Fibroblast of lung (primary cell): ENCODE data around the gene CYP4F12. TPM values are rescaled to one million over a fixed set of nuclear protein-coding genes. Genes with fewer than 3 reads are reported as not detected.

Source experiments
- DNase-seq, 2 donors: peaks; one replicate each; pipeline versions ENCODE4 v3.0.0 to v3.0.0-alpha.2; 2010; ENCODE audit warnings: low read depth in 2 of 2
- H2AFZ ChIP-seq: 2 replicates; pipeline ENCODE4 v1.5.1; 2012; ENCODE audit warnings: low read length, control low read depth, inconsistent platforms
- H3K27ac ChIP-seq: 2 replicates; pipeline ENCODE4 v1.5.1; 2011; ENCODE audit warnings: low read length, control low read depth; ENCODE audit not compliant: insufficient read depth
- H3K27me3 ChIP-seq: 2 replicates; pipeline ENCODE4 v1.5.1; 2011; ENCODE audit warnings: mild to moderate bottlenecking, low read length; ENCODE audit not compliant: control insufficient read depth, insufficient read depth
- H3K36me3 ChIP-seq: 2 replicates; pipeline ENCODE4 v1.5.1; 2011; ENCODE audit warnings: low read length; ENCODE audit not compliant: control insufficient read depth, insufficient read depth
- H3K4me1 ChIP-seq: 2 replicates; pipeline ENCODE4 v1.5.1; 2011; ENCODE audit warnings: low read length; ENCODE audit not compliant: control insufficient read depth, insufficient read depth; ENCODE audit errors: extremely low read depth
- H3K4me2 ChIP-seq: 2 replicates; pipeline ENCODE4 v1.5.1; 2011; ENCODE audit warnings: low read length, control low read depth; ENCODE audit not compliant: insufficient read depth; ENCODE audit errors: extremely low read depth
- H3K4me3 ChIP-seq, 4 experiments: fragments of 200-600 bp in 1 of 4; sonication (generic) in 1 of 4; replicated peaks in 1 of 4; 2 replicates each; pipeline ENCODE4 v1.5.1; 2011 to 2016; ENCODE audit warnings: low read length in 4 of 4, low read depth in 3 of 4, mild to moderate bottlenecking in 3 of 4, control low read depth in 2 of 4, inconsistent platforms in 1 of 4, mixed read lengths in 1 of 4; ENCODE audit not compliant: insufficient read depth in 1 of 4; ENCODE audit errors: control extremely low read depth in 1 of 4
- H3K79me2 ChIP-seq: 2 replicates; pipeline ENCODE4 v1.5.1; 2012; ENCODE audit warnings: mild to moderate bottlenecking, low read length, inconsistent platforms; ENCODE audit not compliant: control insufficient read depth, insufficient read depth
- H3K9ac ChIP-seq: 2 replicates; pipeline ENCODE4 v1.5.1; 2011; ENCODE audit warnings: mild to moderate bottlenecking, low read length, control low read depth; ENCODE audit not compliant: insufficient read depth
- H3K9me3 ChIP-seq: 2 replicates; pipeline ENCODE4 v1.5.1; 2012; ENCODE audit warnings: low read depth, low read length; ENCODE audit not compliant: control insufficient read depth, insufficient read depth
- H4K20me1 ChIP-seq: 2 replicates; pipeline ENCODE4 v1.5.1; 2011; ENCODE audit warnings: low read length; ENCODE audit not compliant: control insufficient read depth, insufficient read depth; ENCODE audit errors: extremely low read depth
- CTCF ChIP-seq, 2 donors: IDR thresholded peaks in 1 of 2; conservative IDR thresholded peaks in 1 of 2; 1 replicate in 1 of 2; 2 replicates in 1 of 2; pipeline ENCODE4 v1.5.1; 2011 to 2012; ENCODE audit warnings: low read length in 2 of 2, control low read depth in 1 of 2, inconsistent platforms in 1 of 2, low read depth in 1 of 2, mild to moderate bottlenecking in 1 of 2
- EZH2 ChIP-seq: IDR thresholded peaks from 2 replicates; pipeline ENCODE4 v1.5.1; 2012; ENCODE audit warnings: low read length, control low read depth, mild to moderate bottlenecking; ENCODE audit errors: missing control alignments
- polyA minus RNA-seq: library from RNA; depleted of rRNA, polyadenylated mRNA; stranded (reverse); fragments of >200 nt; gene quantifications from 2 replicates; pipeline ENCODE4 v1.2.3, GENCODE V29; 2011; ENCODE audit warnings: low replicate concordance
- polyA plus RNA-seq, 2 donors: library from polyadenylated mRNA; depleted of rRNA in 1 of 2; stranded (reverse) in 1 of 2; unstranded in 1 of 2; fragments of >200 nt; gene quantifications; 2 replicates each; pipeline ENCODE4 v1.2.1, GENCODE V29; 2011 to 2012; ENCODE audit warnings: missing spikeins in 1 of 2
- total RNA-seq: library from RNA; depleted of rRNA; stranded (reverse); fragments of >200 nt; gene quantifications from 2 replicates; pipeline ENCODE4 v1.2.1, GENCODE V29; 2014

CYP4F12 gene
- total RNA-seq (not detected in 2 replicates), polyA plus RNA-seq (not detected in 2 replicates), polyA minus RNA-seq (not detected in 2 replicates)
- not detected in 2 replicates for polyA plus RNA-seq (2012)

- peak in 1 of 2 donors; percentile 12 for DNase-seq
- Histone ChIP-seq H3K36me3 (no peaks in the 10 kb centered on the region), H4K20me1 (no peaks in the 10 kb centered on the region), H3K27me3 (no peaks in the 10 kb centered on the region), H2AFZ (no peak within 1 kb of the TSS), H3K9me3 (no peaks in the 10 kb centered on the region), H3K9ac (no peak within 1 kb of the TSS), H3K4me3 (no peak within 1 kb of the TSS), H3K4me1 (no peaks in the 10 kb centered on the region), H3K27ac (no peak within 1 kb of the TSS), H3K79me2 (no peaks in the 10 kb centered on the region), H3K4me2 (no peak within 1 kb of the TSS)
- no peak for TF ChIP-seq CTCF (conservative IDR thresholded peaks at IDR 0.05 in 1 of 2, IDR thresholded peaks at IDR 0.05 in 1 of 2; ENCODE audit: low read depth in 1 of 2, low read length in 2 of 2)
- no peak for TF ChIP-seq EZH2
Observed at GRCh38 chr19:15672580-15673175, at the start of gene CYP4F12. CYP4F12 (plus strand) TSS chr19:15673087; CDS start chr19:15673530, 443 bp downstream.

- Histone ChIP-seq H4K20me1 (no peaks in the 10 kb centered on the region), H3K27me3 (no peaks in the 10 kb centered on the region), H3K27ac (no peak overlapping the region), H3K4me1 (no peaks in the 10 kb centered on the region), H3K9ac (no peak overlapping the region), H3K79me2 (no peaks in the 10 kb centered on the region), H3K36me3 (no peaks in the 10 kb centered on the region), H3K4me3 (no peak overlapping the region), H3K4me2 (no peak overlapping the region), H3K9me3 (no peaks in the 10 kb centered on the region), H2AFZ (no peak overlapping the region)
- TF ChIP-seq EZH2 (no peak), CTCF (conservative IDR thresholded peaks at IDR 0.05 in 1 of 2, IDR thresholded peaks at IDR 0.05 in 1 of 2; ENCODE audit: low read depth in 1 of 2, low read length in 2 of 2) (no peak)
- DNase-seq = no peak
Observed at GRCh38 chr19:15623711-15624318, 49.1 kb upstream of the CYP4F12 start.

DNA sequence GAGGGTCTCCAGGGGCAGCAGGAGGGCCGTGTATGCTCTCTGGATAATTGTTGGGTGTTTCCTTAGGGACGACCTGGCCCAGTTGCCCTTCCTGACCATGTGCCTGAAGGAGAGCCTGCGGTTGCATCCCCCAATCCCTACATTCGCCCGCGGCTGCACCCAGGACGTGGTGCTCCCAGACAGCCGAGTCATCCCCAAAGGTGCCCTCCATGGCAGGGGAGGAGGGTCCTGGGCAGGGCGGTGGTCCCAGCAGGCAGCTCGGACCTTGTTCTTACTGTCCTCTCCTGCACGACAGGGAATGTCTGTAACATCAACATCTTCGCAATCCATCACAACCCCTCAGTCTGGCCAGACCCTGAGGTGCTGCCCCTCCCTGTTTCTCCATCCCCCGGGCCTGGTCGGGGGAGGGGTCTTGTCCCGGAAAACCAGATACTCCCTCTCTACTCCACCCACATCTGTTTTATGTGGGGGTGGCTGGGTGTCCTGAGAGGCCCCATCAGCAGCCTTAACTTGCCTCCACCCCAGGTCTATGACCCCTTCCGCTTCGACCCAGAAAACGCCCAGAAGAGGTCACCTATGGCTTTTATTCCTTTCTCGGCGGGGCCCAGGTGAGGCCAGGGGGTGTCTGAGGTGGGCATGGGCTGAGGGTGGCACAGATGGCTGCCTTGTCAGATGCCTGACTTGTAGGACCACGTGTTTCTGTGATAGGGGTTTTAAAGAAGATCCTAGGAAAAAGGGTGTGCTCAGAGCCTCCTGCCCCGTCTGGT, 44.5 kb upstream of the CYP4F12 start:
- no peak for DNase-seq
- H3K9me3 ChIP-seq = no peaks in the 10 kb centered on the region
- no peak overlapping the region for H3K4me3 ChIP-seq
- no peaks in the 10 kb centered on the region for H3K79me2 ChIP-seq
- no peaks in the 10 kb centered on the region for H3K27me3 ChIP-seq
- H2AFZ ChIP-seq = no peak overlapping the region
- no peak overlapping the region for H3K9ac ChIP-seq
- TF ChIP-seq EZH2 (no peak), CTCF (conservative IDR thresholded peaks at IDR 0.05 in 1 of 2, IDR thresholded peaks at IDR 0.05 in 1 of 2; ENCODE audit: low read depth in 1 of 2, low read length in 2 of 2) (no peak)
- no peaks in the 10 kb centered on the region for H3K36me3 ChIP-seq
- no peaks in the 10 kb centered on the region for H4K20me1 ChIP-seq
- no peak overlapping the region for H3K27ac ChIP-seq
- H3K4me1 ChIP-seq = no peaks in the 10 kb centered on the region
- H3K4me2 ChIP-seq = no peak overlapping the region
